T-helper 2 cell treated with Interferon-gamma antibody and Interleukin-4, amounts not matched to agents 5 μg/mL and 100 μg/mL, for 36 hours (primary cell): ENCODE measurements around the gene DNTT.

Experiments
- DNase-seq: peaks from one replicate; pipeline ENCODE4 v3.0.0; 2021; ENCODE audit warnings: low spot score
- H3K27ac Mint-ChIP-seq: one replicate; pipeline ENCODE4 v1.8.0; 2021; ENCODE audit warnings: mild to moderate bottlenecking, mixed read lengths
- H3K27me3 Mint-ChIP-seq: one replicate; pipeline ENCODE4 v1.8.0; 2021; ENCODE audit warnings: low read depth, mixed read lengths
- H3K36me3 Mint-ChIP-seq: one replicate; pipeline ENCODE4 v1.8.0; 2021; ENCODE audit warnings: low read depth, mixed read lengths
- H3K4me1 Mint-ChIP-seq: one replicate; pipeline ENCODE4 v1.8.0; 2021; ENCODE audit warnings: low read depth, mixed read lengths
- H3K4me3 Mint-ChIP-seq: one replicate; pipeline ENCODE4 v1.8.0; 2022; ENCODE audit warnings: mild to moderate bottlenecking, moderate library complexity, mixed read lengths
- H3K9me3 Mint-ChIP-seq: one replicate; pipeline ENCODE4 v1.8.0; 2021; ENCODE audit warnings: mixed read lengths

Gene DNTT

GRCh38 chr10:96269438-96270300 lies 34.6 kb upstream of the DNTT start:
- Mint-ChIP-seq H3K27me3 (peaks cover 14% of the 10 kb centered on the region), H3K36me3 (no peaks in the 10 kb centered on the region), H3K4me3 (no peak overlapping the region), H3K27ac (no peak overlapping the region), H3K4me1 (no peaks in the 10 kb centered on the region), H3K9me3 (no peaks in the 10 kb centered on the region)
- DNase-seq: no peak

GRCh38 chr10:96270571-96270970 lies 33.7 kb upstream of the DNTT start:
- peaks cover 14% of the 10 kb centered on the region for H3K27me3 Mint-ChIP-seq
- no peaks in the 10 kb centered on the region for H3K9me3 Mint-ChIP-seq
- no peaks in the 10 kb centered on the region for H3K36me3 Mint-ChIP-seq
- no peak overlapping the region for H3K27ac Mint-ChIP-seq
- no peaks in the 10 kb centered on the region for H3K4me1 Mint-ChIP-seq
- no peak for DNase-seq
- no peak overlapping the region for H3K4me3 Mint-ChIP-seq

GRCh38 chr10:96271016-96271815 lies 33.0 kb upstream of the DNTT start, which contains the start of gene BLNK:
TSS of gene BLNK (minus strand) at chr10:96271569. CDS start at chr10:96271398, 171 bp downstream.
- Mint-ChIP-seq H3K27me3 (peaks cover 13% of the 10 kb centered on the region), H3K4me3 (no peak within 1 kb of the TSS), H3K27ac (no peak within 1 kb of the TSS), H3K36me3 (no peaks in the 10 kb centered on the region), H3K4me1 (no peaks in the 10 kb centered on the region), H3K9me3 (no peaks in the 10 kb centered on the region)
- no peak for DNase-seq

- H3K27ac Mint-ChIP-seq: no peak overlapping the region
- H3K36me3 Mint-ChIP-seq: no peaks in the 10 kb centered on the region
- DNase-seq: no peak
- no peaks in the 10 kb centered on the region for H3K4me1 Mint-ChIP-seq
- no peak overlapping the region for H3K4me3 Mint-ChIP-seq
- H3K9me3 Mint-ChIP-seq: no peaks in the 10 kb centered on the region
- H3K27me3 Mint-ChIP-seq: peaks cover 13% of the 10 kb centered on the region
Measured at GRCh38 chr10:96272316-96273280, 31.6 kb upstream of the DNTT start.

- H3K4me1 Mint-ChIP-seq: no peaks in the 10 kb centered on the region
- H3K27me3 Mint-ChIP-seq: peaks cover 16% of the 10 kb centered on the region
- no peaks in the 10 kb centered on the region for H3K36me3 Mint-ChIP-seq
- no peak overlapping the region for H3K4me3 Mint-ChIP-seq
- DNase-seq: no peak
- no peak overlapping the region for H3K27ac Mint-ChIP-seq
- H3K9me3 Mint-ChIP-seq: no peaks in the 10 kb centered on the region
Measured at GRCh38 chr10:96275685-96276418, 28.4 kb upstream of the DNTT start.

- H3K4me3 Mint-ChIP-seq: no peak overlapping the region
- H3K27ac Mint-ChIP-seq: no peak overlapping the region
- no peaks in the 10 kb centered on the region for H3K9me3 Mint-ChIP-seq
- H3K4me1 Mint-ChIP-seq: no peaks in the 10 kb centered on the region
- H3K27me3 Mint-ChIP-seq: peaks cover 16% of the 10 kb centered on the region
- no peak for DNase-seq
- no peaks in the 10 kb centered on the region for H3K36me3 Mint-ChIP-seq
Measured at GRCh38 chr10:96276426-96276825, 27.8 kb upstream of the DNTT start.

GRCh38 chr10:96276831-96277230 lies 27.4 kb upstream of the DNTT start:
- Mint-ChIP-seq H3K36me3 (no peaks in the 10 kb centered on the region), H3K9me3 (no peaks in the 10 kb centered on the region), H3K4me1 (no peaks in the 10 kb centered on the region), H3K4me3 (no peak overlapping the region), H3K27me3 (peaks cover 16% of the 10 kb centered on the region), H3K27ac (no peak overlapping the region)
- no peak for DNase-seq

GRCh38 chr10:96279191-96279641 lies 25.0 kb upstream of the DNTT start:
- no peaks in the 10 kb centered on the region for H3K4me1 Mint-ChIP-seq
- H3K27ac Mint-ChIP-seq: no peak overlapping the region
- H3K4me3 Mint-ChIP-seq: no peak overlapping the region
- H3K27me3 Mint-ChIP-seq: peaks cover 13% of the 10 kb centered on the region
- no peak for DNase-seq
- no peaks in the 10 kb centered on the region for H3K9me3 Mint-ChIP-seq
- H3K36me3 Mint-ChIP-seq: no peaks in the 10 kb centered on the region

GRCh38 chr10:96280859-96281258 lies 23.4 kb upstream of the DNTT start:
- peaks cover 10% of the 10 kb centered on the region for H3K27me3 Mint-ChIP-seq
- no peak overlapping the region for H3K4me3 Mint-ChIP-seq
- H3K36me3 Mint-ChIP-seq: no peaks in the 10 kb centered on the region
- DNase-seq: no peak
- no peaks in the 10 kb centered on the region for H3K4me1 Mint-ChIP-seq
- H3K9me3 Mint-ChIP-seq: no peaks in the 10 kb centered on the region
- H3K27ac Mint-ChIP-seq: no peak overlapping the region

GRCh38 chr10:96281444-96282029 lies 22.7 kb upstream of the DNTT start:
- no peaks in the 10 kb centered on the region for H3K4me1 Mint-ChIP-seq
- no peak for DNase-seq
- no peak overlapping the region for H3K4me3 Mint-ChIP-seq
- H3K27ac Mint-ChIP-seq: no peak overlapping the region
- H3K36me3 Mint-ChIP-seq: no peaks in the 10 kb centered on the region
- H3K27me3 Mint-ChIP-seq: peaks cover 10% of the 10 kb centered on the region
- no peaks in the 10 kb centered on the region for H3K9me3 Mint-ChIP-seq

- Mint-ChIP-seq H3K27me3 (peaks cover 8% of the 10 kb centered on the region), H3K4me3 (no peak overlapping the region), H3K4me1 (peaks cover 12% of the 10 kb centered on the region), H3K9me3 (no peaks in the 10 kb centered on the region), H3K27ac (no peak overlapping the region), H3K36me3 (no peaks in the 10 kb centered on the region)
- no peak for DNase-seq
Measured at GRCh38 chr10:96283351-96283750, 20.9 kb upstream of the DNTT start.

GRCh38 chr10:96283756-96284155 lies 20.5 kb upstream of the DNTT start:
- H3K36me3 Mint-ChIP-seq: no peaks in the 10 kb centered on the region
- no peak for DNase-seq
- peaks cover 8% of the 10 kb centered on the region for H3K27me3 Mint-ChIP-seq
- H3K4me3 Mint-ChIP-seq: no peak overlapping the region
- H3K27ac Mint-ChIP-seq: no peak overlapping the region
- no peaks in the 10 kb centered on the region for H3K9me3 Mint-ChIP-seq
- H3K4me1 Mint-ChIP-seq: peaks cover 13% of the 10 kb centered on the region

- no peak overlapping the region for H3K27ac Mint-ChIP-seq
- no peak overlapping the region for H3K4me3 Mint-ChIP-seq
- H3K9me3 Mint-ChIP-seq: no peaks in the 10 kb centered on the region
- no peaks in the 10 kb centered on the region for H3K36me3 Mint-ChIP-seq
- no peaks in the 10 kb centered on the region for H3K27me3 Mint-ChIP-seq
- DNase-seq: no peak
- H3K4me1 Mint-ChIP-seq: peaks cover 13% of the 10 kb centered on the region
Measured at GRCh38 chr10:96285331-96285752, 18.9 kb upstream of the DNTT start.
